Natural killer cell treated with Interleukin-12 subunit alpha and Interleukin-12 subunit beta and Interleukin-15 and Interleukin-18, amount 100 ng/mL, for 72 hours (primary cell): ENCODE results near the gene CD244. TPM values are rescaled to one million over a fixed set of nuclear protein-coding genes. Genes with fewer than 3 reads are reported as not detected.

Experiments used
- ATAC-seq, 2 donors: fragments of 150-1000 bp; cut with Tn5 transposase in 1 of 2; sonication (Bioruptor Pico), chemical (Tn5 transposase) in 1 of 2; 2 replicates each; pipeline ENCODE4 v1.10.0; 2021
- DNase-seq: peaks from one replicate; pipeline ENCODE4 v3.0.0; 2022; ENCODE audit warnings: low spot score
- H3K27ac Mint-ChIP-seq, 2 donors: 1 replicate in 1 of 2; 2 replicates in 1 of 2; pipeline ENCODE4 v1.8.0; 2022; ENCODE audit warnings: mixed read lengths in 2 of 2, mild to moderate bottlenecking in 1 of 2, moderate library complexity in 1 of 2
- H3K27me3 Mint-ChIP-seq, 2 donors: 1 replicate in 1 of 2; 2 replicates in 1 of 2; pipeline ENCODE4 v1.8.0; 2022; ENCODE audit warnings: mixed read lengths in 2 of 2
- H3K36me3 Mint-ChIP-seq: one replicate; pipeline ENCODE4 v1.8.0; 2022; ENCODE audit warnings: mixed read lengths
- H3K4me1 Mint-ChIP-seq, 2 donors: 1 replicate in 1 of 2; 2 replicates in 1 of 2; pipeline ENCODE4 v1.8.0; 2022; ENCODE audit warnings: low read depth in 2 of 2, mixed read lengths in 2 of 2, mild to moderate bottlenecking in 1 of 2
- H3K4me3 Mint-ChIP-seq: one replicate; pipeline ENCODE4 v1.8.0; 2022; ENCODE audit warnings: mixed read lengths
- H3K9me3 Mint-ChIP-seq: 2 replicates; pipeline ENCODE4 v1.8.0; 2022; ENCODE audit warnings: mixed read lengths
- total RNA-seq, 2 donors: library from RNA; stranded (reverse); gene quantifications; one replicate each; pipeline ENCODE4 v1.2.3, GENCODE V29; 2022

Gene CD244
- total RNA-seq, 2 donors from 2014 or later: 36.6 to 64.4 TPM

DNA sequence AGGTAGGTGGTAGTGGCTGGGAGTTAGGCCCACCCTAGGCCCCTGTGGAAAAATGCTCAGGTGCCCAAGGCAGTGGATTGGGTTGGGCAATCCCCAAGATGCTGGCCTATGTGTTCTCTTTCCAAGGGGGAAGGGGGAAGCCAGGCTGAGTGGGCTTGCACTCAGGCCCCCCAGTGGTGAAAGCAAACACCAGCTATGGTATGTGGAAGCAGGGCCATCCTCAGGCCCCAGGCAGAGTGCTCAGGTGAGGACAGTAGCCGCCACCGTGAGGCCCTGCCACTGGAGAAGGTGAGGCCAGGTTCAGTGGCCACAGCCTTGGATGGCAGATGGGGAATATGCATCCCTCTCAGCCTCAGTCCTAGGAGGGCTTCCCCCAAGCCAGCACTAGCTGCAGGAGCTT, 54.9 kb downstream of the CD244 start:
- Mint-ChIP-seq H3K4me1 (peaks cover 35 to 47% of the 10 kb centered on the region in 2 donors), H3K36me3 (peaks cover 25% of the 10 kb centered on the region)

DNA sequence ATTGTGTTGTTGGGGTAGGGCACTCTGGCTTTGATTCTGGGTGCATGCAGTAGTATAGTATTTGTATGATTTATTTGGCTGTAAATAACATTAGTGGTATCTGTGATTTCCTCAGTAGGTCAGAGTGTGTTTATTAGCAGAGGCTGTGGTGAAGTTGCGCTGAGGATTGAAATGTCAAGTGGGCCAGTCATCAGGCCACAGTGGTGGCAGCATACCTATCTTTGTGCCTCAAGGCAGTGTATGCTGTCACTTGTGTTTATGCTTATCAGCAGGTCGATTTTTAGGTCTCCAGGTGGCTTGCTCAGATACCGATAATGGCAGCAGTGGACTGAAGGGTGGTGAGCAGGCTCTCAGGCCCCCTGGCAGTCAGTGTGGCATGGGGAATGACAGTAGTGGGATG, 55.4 kb downstream of the CD244 start:
- peak overlapping the region in 1 of 2 donors; percentile 14 for H3K27ac Mint-ChIP-seq
- no peak for DNase-seq
- peaks cover 9% of the 10 kb centered on the region for H3K9me3 Mint-ChIP-seq
- peaks cover 38 to 48% of the 10 kb centered on the region in 2 donors for H3K4me1 Mint-ChIP-seq
- H3K4me3 Mint-ChIP-seq: peak overlapping the region; percentile 6
- H3K27me3 Mint-ChIP-seq: no peaks in the 10 kb centered on the region
- H3K36me3 Mint-ChIP-seq: peaks cover 25% of the 10 kb centered on the region
- ATAC-seq: no peak

More for the DNA sequence above, 54.9 kb downstream of the CD244 start:
- DNase-seq (no peak), ATAC-seq (no peak)
- H3K9me3 Mint-ChIP-seq: peaks cover 9% of the 10 kb centered on the region
- H3K4me3 Mint-ChIP-seq: no peak overlapping the region
- no peak overlapping the region for H3K27ac Mint-ChIP-seq
- H3K27me3 Mint-ChIP-seq: no peaks in the 10 kb centered on the region

DNA sequence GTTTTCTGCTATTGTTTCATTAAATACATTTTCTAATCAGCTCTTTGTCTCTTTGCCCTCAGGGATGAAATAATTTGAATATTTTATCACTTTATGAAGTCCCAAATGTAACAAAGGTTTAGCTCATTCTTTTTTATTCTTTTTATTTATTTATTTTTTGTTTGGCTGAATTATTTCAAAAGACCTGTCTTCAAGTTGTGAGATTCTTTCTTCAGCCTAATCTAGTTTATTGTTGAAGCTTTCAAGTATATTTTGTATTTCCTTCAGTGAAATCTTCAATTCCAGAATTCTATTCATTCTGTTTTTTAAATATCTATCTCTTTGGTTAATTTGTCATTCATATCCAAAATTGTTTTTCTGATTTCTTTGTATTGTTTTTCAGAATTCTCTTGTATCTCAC, 55.9 kb downstream of the CD244 start:
- ATAC-seq (no peak), DNase-seq (no peak)
- Mint-ChIP-seq H3K4me3 (peak overlapping the region; percentile 6), H3K27ac (peak overlapping the region in 1 of 2 donors; percentile 14), H3K9me3 (peaks cover 9% of the 10 kb centered on the region), H3K36me3 (peaks cover 25% of the 10 kb centered on the region), H3K27me3 (no peaks in the 10 kb centered on the region), H3K4me1 (peaks cover 36 to 43% of the 10 kb centered on the region in 2 donors)

DNA sequence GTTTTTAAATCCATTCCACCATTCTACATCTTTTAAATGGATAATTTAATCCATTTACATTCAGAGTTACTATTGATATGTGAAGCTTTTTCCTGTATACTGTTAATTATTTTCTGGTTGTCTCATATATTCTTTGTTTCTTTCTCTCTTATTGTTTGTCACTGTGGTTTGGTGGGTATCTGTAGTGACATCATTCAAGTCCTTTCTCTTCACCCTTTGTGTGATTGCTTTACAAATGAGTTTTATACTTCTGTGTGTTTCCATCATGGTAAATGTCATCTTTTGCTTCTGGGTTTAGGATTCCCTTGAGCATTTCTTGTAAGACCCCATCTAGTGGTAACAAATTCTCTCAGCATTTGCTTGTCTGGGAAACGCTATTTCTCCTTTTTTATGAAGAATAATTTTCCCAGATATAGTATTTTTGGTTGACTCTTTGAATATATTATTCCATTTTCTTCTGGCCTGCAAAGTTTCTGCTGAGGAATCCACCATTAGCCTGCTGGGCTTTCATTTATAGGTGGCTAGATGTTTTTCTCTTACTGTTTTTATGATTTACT, 56.5 kb downstream of the CD244 start:
- H3K27me3 Mint-ChIP-seq: no peaks in the 10 kb centered on the region
- ATAC-seq (peak in 1 of 2 donors; percentile 79), DNase-seq (no peak)
- H3K9me3 Mint-ChIP-seq: peaks cover 9% of the 10 kb centered on the region
- H3K4me1 Mint-ChIP-seq: peaks cover 37 to 42% of the 10 kb centered on the region in 2 donors
- H3K27ac Mint-ChIP-seq: peak overlapping the region in 1 of 2 donors; percentile 14
- H3K36me3 Mint-ChIP-seq: peaks cover 25% of the 10 kb centered on the region
- peak overlapping the region; percentile 7 for H3K4me3 Mint-ChIP-seq

DNA sequence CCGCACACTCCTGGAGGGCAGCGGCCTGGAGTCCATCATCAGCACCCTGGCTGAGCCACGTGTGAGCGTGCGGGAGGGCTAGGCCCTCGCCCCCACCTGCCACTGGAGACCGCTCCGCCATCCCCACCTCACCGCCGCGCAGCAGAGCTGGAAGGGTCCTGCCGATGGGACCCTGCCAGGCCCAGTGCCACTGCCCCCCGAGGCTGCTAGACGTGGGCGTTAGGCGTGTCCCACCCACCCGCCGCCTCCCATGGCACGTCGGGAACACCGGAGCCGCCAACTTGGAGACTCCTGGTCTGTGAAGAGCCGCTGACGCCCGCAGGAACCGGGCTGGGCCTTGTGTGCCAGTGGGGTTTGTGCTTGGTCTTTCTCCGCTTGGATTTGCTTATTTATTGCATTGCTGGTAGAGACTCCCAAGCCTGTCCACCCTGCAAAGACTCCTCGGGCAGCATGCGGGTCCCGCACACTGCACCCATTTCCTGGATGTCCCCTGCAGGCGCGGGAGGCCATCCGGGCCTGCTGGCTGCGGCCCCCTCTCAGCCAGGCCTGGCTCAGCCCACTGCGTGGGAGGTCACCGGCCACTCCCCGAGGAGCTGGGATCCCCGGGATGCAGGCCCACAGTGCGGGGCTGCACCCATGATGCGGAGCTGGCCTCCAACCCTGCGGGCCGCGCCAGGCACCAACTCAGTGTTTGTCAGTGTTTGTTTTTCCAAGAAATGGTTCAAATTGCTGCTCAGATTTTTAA, 60.7 kb downstream of the CD244 start:
- ATAC-seq: no peak
- Mint-ChIP-seq H3K4me3 (no peak overlapping the region), H3K27ac (peak overlapping the region in 1 of 2 donors; percentile 88), H3K9me3 (peaks cover 5% of the 10 kb centered on the region), H3K36me3 (peaks cover 21% of the 10 kb centered on the region), H3K4me1 (peaks cover 67 to 75% of the 10 kb centered on the region in 2 donors), H3K27me3 (no peaks in the 10 kb centered on the region)
- DNase-seq: no peak

DNA sequence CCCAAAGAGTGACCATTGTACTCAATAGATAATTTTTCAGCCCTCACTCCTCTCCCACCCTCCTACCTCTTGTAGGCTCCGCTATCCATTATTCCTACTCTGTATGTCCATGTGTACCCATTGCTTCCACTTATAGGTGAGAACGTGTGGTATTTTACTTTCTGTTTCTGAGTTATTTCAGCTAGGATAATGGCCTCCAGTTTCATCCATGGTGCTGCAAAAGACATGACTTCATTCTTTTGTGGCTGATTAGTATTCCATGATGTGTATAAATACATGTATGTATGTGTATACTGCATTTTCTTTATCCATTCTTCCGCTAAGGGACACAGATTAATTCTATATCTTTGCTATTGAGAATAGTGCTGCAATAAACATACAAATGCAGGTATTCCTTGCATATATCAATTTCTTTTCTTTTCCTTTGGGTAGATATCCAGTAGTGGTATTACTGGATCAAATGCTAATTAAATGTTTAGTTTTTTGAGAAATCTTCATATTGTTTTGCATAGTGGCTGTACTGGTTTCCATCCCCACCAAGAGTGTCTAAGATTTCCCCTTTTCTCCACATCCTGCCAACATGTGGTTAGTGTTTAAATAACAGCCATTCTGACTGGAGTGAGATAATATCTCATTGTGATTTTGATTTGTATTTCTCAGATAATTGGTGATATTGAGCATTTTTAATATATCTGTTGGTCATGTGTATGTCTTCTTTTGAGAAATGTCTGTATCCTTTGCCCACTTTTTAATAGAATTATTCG, 61.9 kb downstream of the CD244 start:
- H3K4me3 Mint-ChIP-seq: peak overlapping the region; percentile 77
- peaks cover 69 to 75% of the 10 kb centered on the region in 2 donors for H3K4me1 Mint-ChIP-seq
- peaks cover 4% of the 10 kb centered on the region for H3K9me3 Mint-ChIP-seq
- H3K36me3 Mint-ChIP-seq: peaks cover 11% of the 10 kb centered on the region
- peak; percentile 64 to 71 for ATAC-seq
- H3K27ac Mint-ChIP-seq: peak overlapping the region; percentile 65 to 88
- no peaks in the 10 kb centered on the region for H3K27me3 Mint-ChIP-seq
- no peak for DNase-seq

DNA sequence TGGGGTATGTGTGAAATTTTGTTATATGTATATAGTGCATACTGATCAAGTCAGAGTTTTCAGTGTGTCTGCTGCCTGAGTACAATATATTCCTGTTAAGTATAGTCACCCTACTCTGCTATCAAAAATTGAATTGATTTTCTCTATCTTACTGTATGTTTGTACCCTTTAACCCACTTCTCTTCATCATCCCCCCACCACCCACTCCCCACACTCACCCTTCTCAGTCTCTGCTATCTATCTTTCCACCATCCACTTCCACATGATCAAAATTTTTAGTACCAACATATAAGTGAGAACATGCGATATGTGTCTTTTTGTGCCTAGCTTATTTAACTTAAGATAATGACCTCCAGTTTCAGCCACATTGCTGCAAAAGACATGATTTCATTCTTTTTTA, 62.5 kb downstream of the CD244 start:
- Mint-ChIP-seq H3K36me3 (peaks cover 6% of the 10 kb centered on the region), H3K9me3 (no peaks in the 10 kb centered on the region), H3K4me1 (peaks cover 71 to 74% of the 10 kb centered on the region in 2 donors), H3K4me3 (peak overlapping the region; percentile 77), H3K27me3 (no peaks in the 10 kb centered on the region), H3K27ac (peak overlapping the region; percentile 65 to 88)
- DNase-seq: no peak
- ATAC-seq: no peak

DNA sequence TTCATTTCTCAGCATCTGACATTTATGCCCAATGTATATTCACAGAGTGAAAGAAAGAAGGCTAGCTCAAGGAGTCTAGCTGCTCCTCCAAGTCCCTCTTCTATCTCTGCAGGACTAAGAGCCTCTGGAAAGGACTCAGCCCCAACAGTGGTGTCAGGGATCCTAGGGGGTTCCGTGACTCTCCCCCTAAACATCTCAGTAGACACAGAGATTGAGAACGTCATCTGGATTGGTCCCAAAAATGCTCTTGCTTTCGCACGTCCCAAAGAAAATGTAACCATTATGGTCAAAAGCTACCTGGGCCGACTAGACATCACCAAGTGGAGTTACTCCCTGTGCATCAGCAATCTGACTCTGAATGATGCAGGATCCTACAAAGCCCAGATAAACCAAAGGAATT, 63.0 kb downstream of the CD244 start:
- ATAC-seq: no peak
- H3K27me3 Mint-ChIP-seq: no peaks in the 10 kb centered on the region
- H3K4me1 Mint-ChIP-seq: peaks cover 68 to 73% of the 10 kb centered on the region in 2 donors
- H3K4me3 Mint-ChIP-seq: peak overlapping the region; percentile 77
- H3K9me3 Mint-ChIP-seq: no peaks in the 10 kb centered on the region
- peak overlapping the region; percentile 65 to 88 for H3K27ac Mint-ChIP-seq
- H3K36me3 Mint-ChIP-seq: peaks cover under 1% of the 10 kb centered on the region
- no peak for DNase-seq

DNA sequence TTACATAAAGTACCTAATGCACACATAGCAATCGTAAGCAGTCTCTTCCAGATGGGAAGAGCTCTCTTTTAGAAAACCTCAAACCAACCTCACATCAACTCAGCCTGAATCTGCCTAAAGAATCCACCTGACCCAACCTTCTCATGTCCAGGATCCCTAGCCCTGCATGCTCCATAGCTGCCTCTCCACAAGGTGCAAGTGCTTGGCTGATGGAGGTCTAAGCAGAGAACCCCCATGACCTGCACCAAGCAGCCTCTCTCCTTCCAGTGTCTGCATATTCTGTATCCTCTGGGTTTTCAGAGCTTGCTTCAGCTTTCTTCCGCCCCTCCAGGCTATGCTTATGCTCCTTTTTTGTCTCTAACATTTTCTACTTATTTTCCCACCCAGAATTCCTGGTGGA, 64.2 kb downstream of the CD244 start:
- no peak for ATAC-seq
- Mint-ChIP-seq H3K36me3 (no peaks in the 10 kb centered on the region), H3K4me1 (peaks cover 74 to 78% of the 10 kb centered on the region in 2 donors), H3K4me3 (peak overlapping the region; percentile 22), H3K27me3 (no peaks in the 10 kb centered on the region), H3K27ac (peak overlapping the region; percentile 65 to 88), H3K9me3 (no peaks in the 10 kb centered on the region)
- no peak for DNase-seq

DNA sequence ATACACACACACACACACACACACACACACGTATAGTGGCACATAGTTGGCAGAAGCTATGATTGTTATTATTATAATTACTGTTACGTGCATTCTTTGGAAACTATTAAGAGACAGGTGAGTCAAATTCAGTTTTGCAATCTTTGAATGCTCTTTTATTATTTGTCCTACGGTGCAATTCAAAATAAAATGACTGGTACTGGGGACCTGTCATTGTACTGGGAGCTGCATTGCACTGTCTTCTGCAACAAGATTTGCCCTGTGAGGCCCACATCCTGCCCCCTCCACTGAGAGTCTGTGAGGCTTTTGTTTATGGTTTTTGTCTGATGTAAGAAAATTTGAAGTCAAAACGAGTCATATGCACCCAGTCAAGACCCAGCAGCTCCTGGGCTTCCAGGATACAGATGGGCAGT, 64.8 kb downstream of the CD244 start:
- DNase-seq (peak; percentile 79), ATAC-seq (peak; percentile 78 to 85)
- Mint-ChIP-seq H3K4me1 (peaks cover 74 to 78% of the 10 kb centered on the region in 2 donors), H3K27ac (peak overlapping the region; percentile 65 to 88), H3K9me3 (no peaks in the 10 kb centered on the region), H3K27me3 (no peaks in the 10 kb centered on the region), H3K4me3 (peak overlapping the region; percentile 81), H3K36me3 (no peaks in the 10 kb centered on the region)

DNA sequence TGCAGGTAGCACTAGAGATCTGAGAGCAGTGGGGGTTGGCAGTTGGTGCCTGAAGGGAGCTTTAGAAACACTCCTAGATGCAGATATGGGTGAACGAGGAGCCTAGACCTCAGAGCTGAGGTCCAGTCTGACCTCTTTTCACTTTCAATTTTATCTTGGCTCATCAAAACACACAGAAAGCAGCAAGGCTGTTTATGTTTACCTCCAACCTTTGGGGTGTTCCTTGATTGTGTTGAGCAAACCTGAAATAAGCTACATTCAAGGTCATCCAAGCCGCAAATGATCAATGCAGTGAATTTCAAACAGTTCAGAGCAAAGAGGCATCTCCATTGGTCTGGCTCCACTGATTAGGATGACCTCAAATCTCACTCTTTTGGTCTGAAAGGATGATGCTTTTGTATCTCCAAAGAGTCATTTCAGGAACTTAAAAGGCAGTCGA, 65.4 kb downstream of the CD244 start:
- ATAC-seq (no peak), DNase-seq (no peak)
- no peaks in the 10 kb centered on the region for H3K9me3 Mint-ChIP-seq
- H3K27me3 Mint-ChIP-seq: no peaks in the 10 kb centered on the region
- no peaks in the 10 kb centered on the region for H3K36me3 Mint-ChIP-seq
- peak overlapping the region; percentile 65 to 88 for H3K27ac Mint-ChIP-seq
- peak overlapping the region; percentile 81 for H3K4me3 Mint-ChIP-seq
- H3K4me1 Mint-ChIP-seq: peaks cover 71 to 74% of the 10 kb centered on the region in 2 donors

DNA sequence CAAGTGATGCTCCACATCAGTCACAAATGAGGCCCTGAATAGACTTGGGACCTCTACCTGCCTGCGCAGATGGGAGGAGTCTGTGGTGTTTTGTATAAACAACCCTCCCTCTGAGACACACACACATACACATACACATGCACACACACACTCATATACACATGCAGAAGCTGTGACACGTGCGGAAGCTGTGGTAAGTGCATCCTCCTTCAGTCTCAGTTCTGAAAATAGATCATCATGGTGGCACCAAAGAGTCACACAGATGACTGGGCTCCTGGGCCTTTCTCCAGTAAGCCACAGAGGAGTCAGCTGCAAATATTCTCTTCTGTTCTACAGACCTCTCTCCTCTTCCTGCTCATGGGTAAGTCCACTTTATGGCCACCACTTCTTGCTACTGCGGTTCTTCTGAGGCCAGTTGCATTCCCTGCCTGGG, 66.7 kb downstream of the CD244 start, which contains the start of gene LY9:
LY9 (plus strand) TSS at position 224 of the 433 bp plus-strand sequence; CDS start at position 238, 14 bp downstream.
- Mint-ChIP-seq H3K9me3 (no peaks in the 10 kb centered on the region), H3K36me3 (no peaks in the 10 kb centered on the region), H3K27ac (peak within 1 kb of the TSS; percentile 65 to 88), H3K4me3 (peak within 1 kb of the TSS; percentile 81), H3K4me1 (peaks cover 63 to 66% of the 10 kb centered on the region in 2 donors), H3K27me3 (no peaks in the 10 kb centered on the region)
- peak; percentile 83 for DNase-seq
- peak; percentile 90 to 95 for ATAC-seq

DNA sequence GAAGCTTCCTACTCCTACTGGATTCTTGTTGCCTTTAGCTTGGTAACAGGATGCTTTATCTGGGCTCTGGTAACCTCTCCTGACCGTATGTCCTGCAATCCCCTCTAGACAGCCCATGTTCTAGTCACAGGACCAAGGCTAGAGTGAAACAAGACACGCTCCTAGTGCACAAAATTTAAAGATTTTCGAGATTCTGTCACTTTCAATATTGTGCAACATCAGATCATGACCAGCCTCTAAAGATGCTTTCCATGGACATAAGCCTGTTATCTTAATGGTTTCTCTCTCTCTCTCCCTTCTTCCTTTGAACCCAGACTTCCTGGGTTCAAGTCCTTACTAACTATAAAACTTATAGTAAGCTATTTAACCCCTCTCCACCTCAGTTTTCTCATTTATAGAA, 68.3 kb downstream of the CD244 start:
- Mint-ChIP-seq H3K4me3 (no peak overlapping the region), H3K27me3 (no peaks in the 10 kb centered on the region), H3K4me1 (peaks cover 51 to 52% of the 10 kb centered on the region in 2 donors), H3K27ac (peak overlapping the region in 1 of 2 donors; percentile 80), H3K36me3 (no peaks in the 10 kb centered on the region), H3K9me3 (no peaks in the 10 kb centered on the region)
- ATAC-seq: no peak
- DNase-seq: no peak
